DND-41 (cell line): ENCODE measurements around the gene GPC5.

ENCODE experiments used
- ATAC-seq: fragments of 200-7000 bp; cut with Tn5 transposase; 3 replicates; pipeline ENCODE4 v1.9.1; 2021; ENCODE audit warnings: low read depth; ENCODE audit not compliant: insufficient read depth
- DNase-seq: peaks from one replicate; pipeline ENCODE4 v3.0.0-alpha.2; 2020
- H2AFZ ChIP-seq: 2 replicates; pipeline ENCODE4 v1.6.0; 2012; ENCODE audit warnings: low read depth, low read length
- H3K27ac ChIP-seq: 2 replicates; pipeline ENCODE4 v1.5.1; 2012; ENCODE audit warnings: low read length, inconsistent platforms
- H3K27me3 ChIP-seq: fragments of 200-600 bp; sonication (generic); 2 replicates; pipeline ENCODE4 v1.6.0; 2012; ENCODE audit warnings: low read length, mild to moderate bottlenecking, inconsistent platforms; ENCODE audit not compliant: insufficient read depth, poor library complexity
- H3K36me3 ChIP-seq: 2 replicates; pipeline ENCODE4 v1.5.1; 2012; ENCODE audit warnings: low read length, inconsistent platforms; ENCODE audit not compliant: insufficient read depth
- H3K4me1 ChIP-seq: 2 replicates; pipeline ENCODE4 v1.5.1; 2012; ENCODE audit warnings: mild to moderate bottlenecking, low read length; ENCODE audit not compliant: insufficient read depth
- H3K4me2 ChIP-seq: 2 replicates; pipeline ENCODE4 v1.6.0; 2012; ENCODE audit warnings: mild to moderate bottlenecking, moderate library complexity, low read length, inconsistent platforms; ENCODE audit not compliant: insufficient read depth
- H3K4me3 ChIP-seq, 2 experiments: fragments of 200-600 bp in 1 of 2; shearing (Covaris generic) in 1 of 2; 2 replicates each; pipeline ENCODE4 v1.5.1; 2012 to 2016; ENCODE audit warnings: inconsistent platforms in 2 of 2, low read length in 2 of 2, mild to moderate bottlenecking in 2 of 2, low read depth in 1 of 2, moderate library complexity in 1 of 2
- H3K79me2 ChIP-seq: 2 replicates; pipeline ENCODE4 v1.6.0; 2012; ENCODE audit warnings: low read length, inconsistent platforms; ENCODE audit not compliant: insufficient read depth
- H3K9ac ChIP-seq: 2 replicates; pipeline ENCODE4 v1.6.0; 2012; ENCODE audit warnings: low read depth, mild to moderate bottlenecking, inconsistent platforms, low read length, moderate library complexity
- H3K9me3 ChIP-seq: 2 replicates; pipeline ENCODE4 v1.5.1; 2012; ENCODE audit warnings: low read length, moderate library complexity, mild to moderate bottlenecking, inconsistent platforms; ENCODE audit not compliant: insufficient read depth, severe bottlenecking
- H4K20me1 ChIP-seq: 2 replicates; pipeline ENCODE4 v1.6.0; 2012; ENCODE audit warnings: low read length; ENCODE audit not compliant: insufficient read depth
- CTCF ChIP-seq: IDR thresholded peaks from 2 replicates; pipeline ENCODE4 v1.5.1; 2012; ENCODE audit warnings: borderline replicate concordance, low read length, moderate library complexity, mild to moderate bottlenecking; ENCODE audit not compliant: poor library complexity, severe bottlenecking; ENCODE audit errors: extremely low read depth
- EZH2 ChIP-seq: IDR thresholded peaks from 3 replicates; pipeline ENCODE4 v1.6.1; 2012; ENCODE audit warnings: borderline replicate concordance, low read depth, mild to moderate bottlenecking, moderate library complexity, low read length, inconsistent platforms; ENCODE audit not compliant: severe bottlenecking

GPC5 gene

GRCh38 chr13:91539286-91540157, 141.1 kb downstream of the GPC5 start:
- TF ChIP-seq EZH2 (no peak), CTCF (no peak)
- Histone ChIP-seq H3K4me3 (no peak overlapping the region), H3K36me3 (no peaks in the 10 kb centered on the region), H2AFZ (no peak overlapping the region), H3K9ac (no peak overlapping the region), H3K4me1 (no peaks in the 10 kb centered on the region), H4K20me1 (no peaks in the 10 kb centered on the region), H3K79me2 (no peaks in the 10 kb centered on the region), H3K27me3 (no peaks in the 10 kb centered on the region), H3K27ac (no peak overlapping the region), H3K9me3 (no peaks in the 10 kb centered on the region), H3K4me2 (no peak overlapping the region)
- DNase-seq, result no peak
- ATAC-seq, result no peak

- no peaks in the 10 kb centered on the region for H4K20me1 ChIP-seq
- no peaks in the 10 kb centered on the region for H3K27me3 ChIP-seq
- H3K36me3 ChIP-seq, result no peaks in the 10 kb centered on the region
- TF ChIP-seq CTCF, result no peak
- no peak for TF ChIP-seq EZH2
- DNase-seq (no peak), ATAC-seq (no peak)
- H3K4me3 ChIP-seq, result no peak overlapping the region
- H3K27ac ChIP-seq, result no peak overlapping the region
- no peaks in the 10 kb centered on the region for H3K9me3 ChIP-seq
- no peak overlapping the region for H3K9ac ChIP-seq
- no peaks in the 10 kb centered on the region for H3K4me1 ChIP-seq
- no peak overlapping the region for H3K4me2 ChIP-seq
- no peaks in the 10 kb centered on the region for H3K79me2 ChIP-seq
- H2AFZ ChIP-seq, result no peak overlapping the region
These were observed 141.8 kb downstream of the GPC5 start for GRCh38 chr13:91540158-91540736.

DNA sequence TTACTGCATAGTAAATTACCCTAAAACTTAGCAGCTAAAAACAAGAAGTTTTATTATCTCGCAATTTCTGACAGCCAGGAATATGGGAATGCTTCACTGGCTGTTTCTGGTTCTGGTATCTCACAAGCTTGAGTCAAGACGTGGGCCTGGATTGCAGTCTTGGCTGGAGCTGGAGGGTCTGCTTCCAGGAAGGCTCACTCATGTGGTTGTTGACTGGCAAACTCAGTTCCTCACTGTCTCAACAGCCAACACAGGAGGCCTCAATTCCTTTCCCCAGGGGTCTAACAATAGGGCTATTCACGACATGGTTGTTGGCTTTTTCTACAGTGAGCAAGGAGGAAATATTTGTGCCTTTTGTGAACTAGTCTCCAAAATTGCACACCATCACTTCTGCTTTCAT, 146.3 kb downstream of the GPC5 start:
- no peak overlapping the region for H3K27ac ChIP-seq
- H2AFZ ChIP-seq, result no peak overlapping the region
- H3K27me3 ChIP-seq, result no peaks in the 10 kb centered on the region
- ATAC-seq (no peak), DNase-seq (no peak)
- no peaks in the 10 kb centered on the region for H3K36me3 ChIP-seq
- H4K20me1 ChIP-seq, result no peaks in the 10 kb centered on the region
- TF ChIP-seq CTCF (no peak), EZH2 (no peak)
- no peaks in the 10 kb centered on the region for H3K9me3 ChIP-seq
- H3K4me2 ChIP-seq, result no peak overlapping the region
- no peak overlapping the region for H3K9ac ChIP-seq
- H3K4me1 ChIP-seq, result no peaks in the 10 kb centered on the region
- no peak overlapping the region for H3K4me3 ChIP-seq
- no peaks in the 10 kb centered on the region for H3K79me2 ChIP-seq
